ENCODE results near the gene MPZL2. TPM values are rescaled to one million over a fixed set of nuclear protein-coding genes. Genes with fewer than 3 reads are reported as not detected.

Gene MPZL2
- total and polyA plus RNA-seq, 10 of the 15 experiments (the other 5 are each of a cell fraction or from before 2014, with no cell fraction given), result 0.81 to 4.8 (median 3.1) TPM

GRCh38 chr11:118233850-118234249 is 30.2 kb downstream of the MPZL2 start:
- no TSS peak for BruUV-seq (replicated peaks)
- no peak overlapping the region for H3K9ac ChIP-seq (ENCODE audit: control insufficient read depth, insufficient read depth, low read length)
- H3K9me3 ChIP-seq (replicated peaks; ENCODE audit: control insufficient read depth, insufficient read depth, low read length), result no peaks in the 10 kb centered on the region
- 88% methylated on average over 1 of the region's 1 CpG for WGBS (ENCODE audit: insufficient coverage, insufficient replicate concordance, low lambda C conversion rate, missing lambda C conversion rate)
- ChIA-PET POLR2A (no interaction called here), CTCF (no interaction called here), SMC1A (ENCODE audit: uncharacterized antibody, unreplicated experiment) (interaction anchor here (1.3 kb wide), 1 partner anchor 9 kb away, joined by 3 read pairs; the partner anchor contains the start of gene JAML), RAD21 (ENCODE audit: unreplicated experiment) (no interaction called here)
- no peak overlapping the region for H2AFZ ChIP-seq (ENCODE audit: control insufficient read depth, low read depth, low read length)
- 0 out of 2 replicates have a peak, but pooled peaks cover 5% of the 10 kb centered on the region for H3K4me1 ChIP-seq (ENCODE audit: control insufficient read depth, insufficient read depth, low read length)
- ATAC-seq (no peak), DNase-seq (ENCODE audit: low read depth, low spot score) (no peak), FAIRE-seq (no peak)
- peaks cover 0 to 2% of the 10 kb centered on the region in 2 experiments; a peak in 2 of 4 replicates for H3K36me3 ChIP-seq (ENCODE audit: control insufficient read depth in 2 of 2, insufficient read depth in 2 of 2, low read length in 1 of 2)
- H3K27ac ChIP-seq (ENCODE audit: control insufficient read depth, insufficient read depth), result no peak overlapping the region
- H3K4me3 ChIP-seq, result no peak overlapping the region
- H4K20me1 ChIP-seq (ENCODE audit: control insufficient read depth, insufficient read depth), result no peaks in the 10 kb centered on the region
- intact Hi-C loops (cut with micrococcal nuclease; ENCODE audit: unreplicated experiment) (no loop called here), in situ Hi-C loops (cut with MboI) (no loop called here)
- no peak for TF ChIP-seq SIN3A (IDR thresholded peaks at IDR 0.05; ENCODE audit: low read depth, low read length)
- TF ChIP-seq CHD1 (IDR thresholded peaks at IDR 0.05; ENCODE audit: low read depth, low read length), result no peak
- no peak for TF ChIP-seq BRCA1 (IDR thresholded peaks at IDR 0.05; ENCODE audit: low read depth, low read length)
- no peak for TF ChIP-seq BCL11A (IDR thresholded peaks at IDR 0.05; ENCODE audit: low read depth, low read length)
- no peak for TF ChIP-seq IRF5 (IDR thresholded peaks at IDR 0.05; ENCODE audit: borderline replicate concordance)
- TF ChIP-seq SRF (IDR thresholded peaks at IDR 0.05; ENCODE audit: low read depth in 2 of 2, low read length in 2 of 2), result no peak
- TF ChIP-seq, protein P1, sequence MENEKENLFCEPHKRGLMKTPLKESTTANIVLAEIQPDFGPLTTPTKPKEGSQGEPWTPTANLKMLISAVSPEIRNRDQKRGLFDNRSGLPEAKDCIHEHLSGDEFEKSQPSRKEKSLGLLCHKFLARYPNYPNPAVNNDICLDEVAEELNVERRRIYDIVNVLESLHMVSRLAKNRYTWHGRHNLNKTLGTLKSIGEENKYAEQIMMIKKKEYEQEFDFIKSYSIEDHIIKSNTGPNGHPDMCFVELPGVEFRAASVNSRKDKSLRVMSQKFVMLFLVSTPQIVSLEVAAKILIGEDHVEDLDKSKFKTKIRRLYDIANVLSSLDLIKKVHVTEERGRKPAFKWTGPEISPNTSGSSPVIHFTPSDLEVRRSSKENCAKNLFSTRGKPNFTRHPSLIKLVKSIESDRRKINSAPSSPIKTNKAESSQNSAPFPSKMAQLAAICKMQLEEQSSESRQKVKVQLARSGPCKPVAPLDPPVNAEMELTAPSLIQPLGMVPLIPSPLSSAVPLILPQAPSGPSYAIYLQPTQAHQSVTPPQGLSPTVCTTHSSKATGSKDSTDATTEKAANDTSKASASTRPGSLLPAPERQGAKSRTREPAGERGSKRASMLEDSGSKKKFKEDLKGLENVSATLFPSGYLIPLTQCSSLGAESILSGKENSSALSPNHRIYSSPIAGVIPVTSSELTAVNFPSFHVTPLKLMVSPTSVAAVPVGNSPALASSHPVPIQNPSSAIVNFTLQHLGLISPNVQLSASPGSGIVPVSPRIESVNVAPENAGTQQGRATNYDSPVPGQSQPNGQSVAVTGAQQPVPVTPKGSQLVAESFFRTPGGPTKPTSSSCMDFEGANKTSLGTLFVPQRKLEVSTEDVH (IDR thresholded peaks at IDR 0.05; ENCODE audit: low read depth, partially characterized antibody), result no peak
- TF ChIP-seq SMC3 (IDR thresholded peaks at IDR 0.05; ENCODE audit: borderline replicate concordance, low read length), result no peak
- no peak for TF ChIP-seq POLR2AphosphoS2 (IDR thresholded peaks at IDR 0.05; ENCODE audit: low read depth, low read length)
- TF ChIP-seq ZSCAN29 (IDR thresholded peaks at IDR 0.05), result no peak
- no peak for TF ChIP-seq FOS (IDR thresholded peaks at IDR 0.05; ENCODE audit: borderline replicate concordance, extremely low read depth, insufficient read length)
- TF ChIP-seq SP1 (IDR thresholded peaks at IDR 0.05; ENCODE audit: low read depth, low read length), result no peak
- no peak for TF ChIP-seq SREBF2 (IDR thresholded peaks at IDR 0.05; ENCODE audit: low read length)
- TF ChIP-seq ZBED1 (IDR thresholded peaks at IDR 0.05; ENCODE audit: borderline replicate concordance), result no peak
- no peak for TF ChIP-seq POU2F2 (IDR thresholded peaks at IDR 0.05; ENCODE audit: borderline replicate concordance, low read depth, low read length)
- TF ChIP-seq MYC (IDR thresholded peaks at IDR 0.05; ENCODE audit: insufficient read depth, insufficient read length, insufficient replicate concordance, low read length, severe bottlenecking), result no peak
- TF ChIP-seq EZH2 (IDR thresholded peaks at IDR 0.05; ENCODE audit: borderline replicate concordance, control insufficient read depth, low read depth, low read length), result no peak
- no peak for TF ChIP-seq CEBPZ (IDR thresholded peaks at IDR 0.05; ENCODE audit: low read depth, low read length)
- no peak for TF ChIP-seq ZNF207 (IDR thresholded peaks at IDR 0.05; ENCODE audit: borderline replicate concordance)
- no peaks in the 10 kb centered on the region for H3K79me2 ChIP-seq (ENCODE audit: control insufficient read depth, insufficient read depth, low read length)
- H3K27me3 ChIP-seq (replicated peaks in 1 of 2; ENCODE audit: control insufficient read depth in 2 of 2, insufficient read depth in 2 of 2, low read length in 1 of 2), result no peaks in the 10 kb centered on the region
- no peak overlapping the region for H3K4me2 ChIP-seq (ENCODE audit: control insufficient read depth, insufficient read depth)

Data from GM12878 (cell line).